ENCODE data around the gene SATB2.

The SATB2 gene

DNA sequence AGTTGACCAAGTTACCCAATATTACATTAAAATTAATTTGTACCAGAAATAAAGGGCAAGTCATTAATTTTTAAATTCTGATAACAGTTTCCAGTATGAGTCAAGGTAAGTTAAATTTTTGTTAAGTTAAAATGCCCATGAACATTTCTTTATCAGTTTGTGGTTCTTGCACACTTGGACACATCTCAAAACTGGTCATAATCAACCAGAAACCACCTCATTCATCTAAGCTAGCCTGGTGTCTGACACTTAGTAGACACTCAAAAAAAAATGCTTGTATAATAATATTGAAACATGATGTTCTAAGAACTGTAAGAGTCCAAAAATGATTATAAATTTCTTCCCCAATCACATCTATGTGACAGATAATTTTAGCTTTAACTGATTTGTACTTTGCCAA is 62.4 kb downstream of the SATB2 start:
- H3K9me3 ChIP-seq (replicated peaks in 1 of 2; ENCODE audit: control insufficient read depth in 2 of 2, insufficient read depth in 1 of 2, low read depth in 1 of 2, low read length in 2 of 2): peaks cover 0 to 1% of the 10 kb centered on the region in 2 donors
- H2BK5ac ChIP-seq (ENCODE audit: low read length): no peak overlapping the region

DNA sequence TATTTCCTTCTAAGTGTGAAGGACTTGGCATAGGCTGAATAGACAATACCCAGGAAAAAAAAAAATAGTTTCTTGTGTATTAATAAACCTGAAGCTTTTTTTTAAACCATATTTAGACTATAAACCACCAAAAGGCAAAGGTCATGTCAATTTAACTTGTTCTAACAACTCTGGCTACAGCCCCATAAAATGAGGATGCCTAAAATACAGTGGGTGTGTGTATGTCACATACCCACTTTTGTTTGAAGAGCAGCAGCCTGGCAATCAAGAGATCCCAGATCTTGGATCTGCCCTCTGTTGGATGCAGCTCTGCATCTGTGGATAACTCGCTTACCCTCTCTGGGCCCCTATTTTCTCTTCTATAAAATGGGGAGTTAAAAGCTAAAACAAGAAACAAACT is 65.4 kb downstream of the SATB2 start:
- Histone ChIP-seq H3K27ac (replicated peaks; ENCODE audit: low read length) (no peak overlapping the region), H3K36me3 (replicated peaks in 1 of 2; ENCODE audit: control insufficient read depth in 2 of 2, insufficient read depth in 2 of 2, low read length in 2 of 2) (no peaks in the 10 kb centered on the region), H2AK5ac (ENCODE audit: low read depth, low read length) (no peak overlapping the region), H3K23ac (ENCODE audit: low read depth, low read length, poor library complexity) (no peak overlapping the region), H2BK12ac (ENCODE audit: low read length) (no peak overlapping the region), H3K4me3 (ENCODE audit: low read length in 2 of 2) (no peak overlapping the region), H3K4me1 (ENCODE audit: control insufficient read depth in 2 of 2, insufficient read depth in 1 of 2, low read depth in 1 of 2, low read length in 2 of 2) (no peaks in the 10 kb centered on the region), H2AFZ (ENCODE audit: low read length) (no peak overlapping the region), H3K9me3 (replicated peaks in 1 of 2; ENCODE audit: control insufficient read depth in 2 of 2, insufficient read depth in 1 of 2, low read depth in 1 of 2, low read length in 2 of 2) (no peaks in the 10 kb centered on the region), H4K8ac (ENCODE audit: low read depth, low read length) (no peak overlapping the region), H3K27me3 (ENCODE audit: control insufficient read depth in 3 of 3, insufficient read depth in 3 of 3, low read depth in 1 of 3, low read length in 3 of 3) (no peaks in the 10 kb centered on the region), H2BK5ac (ENCODE audit: low read length) (no peak overlapping the region), H3K18ac (ENCODE audit: low read length) (no peak overlapping the region), H3K4ac (ENCODE audit: low read length) (no peak overlapping the region), H3K9ac (ENCODE audit: low read depth, low read length, poor library complexity) (no peak overlapping the region), H3K14ac (ENCODE audit: low read length) (no peak overlapping the region), H4K91ac (ENCODE audit: low read depth, low read length, poor library complexity) (no peak overlapping the region), H3K79me1 (ENCODE audit: low read depth, low read length) (no peaks in the 10 kb centered on the region), H3K4me2 (ENCODE audit: insufficient read depth, low read length, poor library complexity, severe bottlenecking) (no peak overlapping the region), H2BK120ac (ENCODE audit: low read depth, low read length) (no peak overlapping the region), H2BK15ac (ENCODE audit: low read length) (no peak overlapping the region)
- no peak for DNase-seq (ENCODE audit: low spot score)
- no CpG with 5 or more reads among the region's 1 CpG for WGBS, 2 donors (ENCODE audit: extremely low coverage in 2 of 2, insufficient read length in 2 of 2, insufficient replicate concordance in 1 of 2)

More for the DNA sequence above, 62.4 kb downstream of the SATB2 start:
- Histone ChIP-seq H3K27ac (replicated peaks; ENCODE audit: low read length) (no peak overlapping the region), H2BK120ac (ENCODE audit: low read depth, low read length) (no peak overlapping the region), H3K27me3 (ENCODE audit: control insufficient read depth in 3 of 3, insufficient read depth in 3 of 3, low read depth in 1 of 3, low read length in 3 of 3) (no peaks in the 10 kb centered on the region), H3K18ac (ENCODE audit: low read length) (no peak overlapping the region), H4K8ac (ENCODE audit: low read depth, low read length) (no peak overlapping the region), H3K4me2 (ENCODE audit: insufficient read depth, low read length, poor library complexity, severe bottlenecking) (no peak overlapping the region), H3K9ac (ENCODE audit: low read depth, low read length, poor library complexity) (no peak overlapping the region), H3K4me1 (ENCODE audit: control insufficient read depth in 2 of 2, insufficient read depth in 1 of 2, low read depth in 1 of 2, low read length in 2 of 2) (no peaks in the 10 kb centered on the region), H3K14ac (ENCODE audit: low read length) (no peak overlapping the region), H3K36me3 (replicated peaks in 1 of 2; ENCODE audit: control insufficient read depth in 2 of 2, insufficient read depth in 2 of 2, low read length in 2 of 2) (no peaks in the 10 kb centered on the region), H3K23ac (ENCODE audit: low read depth, low read length, poor library complexity) (no peak overlapping the region), H3K79me1 (ENCODE audit: low read depth, low read length) (no peaks in the 10 kb centered on the region), H2BK15ac (ENCODE audit: low read length) (no peak overlapping the region), H2AFZ (ENCODE audit: low read length) (no peak overlapping the region), H2BK12ac (ENCODE audit: low read length) (no peak overlapping the region), H3K4ac (ENCODE audit: low read length) (no peak overlapping the region), H4K91ac (ENCODE audit: low read depth, low read length, poor library complexity) (no peak overlapping the region), H2AK5ac (ENCODE audit: low read depth, low read length) (no peak overlapping the region), H3K4me3 (ENCODE audit: low read length in 2 of 2) (no peak overlapping the region)
- no peak for DNase-seq (ENCODE audit: low spot score)

DNA sequence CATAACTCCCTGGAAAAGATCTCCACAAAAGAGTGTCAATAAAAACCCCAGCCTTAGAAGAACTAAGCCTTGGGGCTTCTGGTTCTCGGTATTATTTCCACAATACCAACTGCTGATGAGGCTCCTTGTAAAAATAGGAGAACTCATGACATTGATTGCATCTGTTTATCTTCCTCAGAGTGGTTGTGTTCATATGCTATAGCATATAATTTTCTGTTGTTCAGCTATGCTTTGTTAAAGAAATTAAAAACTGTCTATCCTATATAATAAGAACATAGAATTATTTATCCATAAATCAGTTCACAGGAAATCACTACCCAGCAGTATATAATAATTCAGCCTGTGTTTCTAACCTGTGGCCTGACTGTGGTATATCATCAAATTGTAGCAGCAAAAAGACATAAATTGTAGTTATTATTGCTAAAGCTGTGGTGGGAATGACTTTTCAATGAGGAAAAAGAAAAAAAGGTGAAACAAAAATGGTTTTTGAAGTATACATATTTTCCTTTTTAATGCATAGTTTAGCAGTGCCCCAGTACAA is 68.9 kb downstream of the SATB2 start:
- no peak for DNase-seq (ENCODE audit: low spot score)
- Histone ChIP-seq H3K9me3 (replicated peaks in 1 of 2; ENCODE audit: control insufficient read depth in 2 of 2, insufficient read depth in 1 of 2, low read depth in 1 of 2, low read length in 2 of 2) (no peaks in the 10 kb centered on the region), H2BK120ac (ENCODE audit: low read depth, low read length) (no peak overlapping the region), H3K18ac (ENCODE audit: low read length) (no peak overlapping the region), H4K91ac (ENCODE audit: low read depth, low read length, poor library complexity) (no peak overlapping the region), H2AK5ac (ENCODE audit: low read depth, low read length) (no peak overlapping the region), H3K36me3 (replicated peaks in 1 of 2; ENCODE audit: control insufficient read depth in 2 of 2, insufficient read depth in 2 of 2, low read length in 2 of 2) (no peaks in the 10 kb centered on the region), H2BK5ac (ENCODE audit: low read length) (no peak overlapping the region), H2AFZ (ENCODE audit: low read length) (no peak overlapping the region), H3K4me2 (ENCODE audit: insufficient read depth, low read length, poor library complexity, severe bottlenecking) (no peak overlapping the region), H2BK12ac (ENCODE audit: low read length) (no peak overlapping the region), H2BK15ac (ENCODE audit: low read length) (no peak overlapping the region), H3K4ac (ENCODE audit: low read length) (no peak overlapping the region), H3K9ac (ENCODE audit: low read depth, low read length, poor library complexity) (no peak overlapping the region), H3K23ac (ENCODE audit: low read depth, low read length, poor library complexity) (no peak overlapping the region), H3K27ac (replicated peaks; ENCODE audit: low read length) (no peak overlapping the region), H3K27me3 (ENCODE audit: control insufficient read depth in 3 of 3, insufficient read depth in 3 of 3, low read depth in 1 of 3, low read length in 3 of 3) (no peaks in the 10 kb centered on the region), H4K8ac (ENCODE audit: low read depth, low read length) (no peak overlapping the region), H3K79me1 (ENCODE audit: low read depth, low read length) (no peaks in the 10 kb centered on the region), H3K14ac (ENCODE audit: low read length) (no peak overlapping the region), H3K4me3 (ENCODE audit: low read length in 2 of 2) (no peak overlapping the region), H3K4me1 (ENCODE audit: control insufficient read depth in 2 of 2, insufficient read depth in 1 of 2, low read depth in 1 of 2, low read length in 2 of 2) (no peaks in the 10 kb centered on the region)
- WGBS, 2 donors (ENCODE audit: extremely low coverage in 2 of 2, insufficient read length in 2 of 2, insufficient replicate concordance in 1 of 2): no CpG with 5 or more reads among the region's 1 CpG

DNA sequence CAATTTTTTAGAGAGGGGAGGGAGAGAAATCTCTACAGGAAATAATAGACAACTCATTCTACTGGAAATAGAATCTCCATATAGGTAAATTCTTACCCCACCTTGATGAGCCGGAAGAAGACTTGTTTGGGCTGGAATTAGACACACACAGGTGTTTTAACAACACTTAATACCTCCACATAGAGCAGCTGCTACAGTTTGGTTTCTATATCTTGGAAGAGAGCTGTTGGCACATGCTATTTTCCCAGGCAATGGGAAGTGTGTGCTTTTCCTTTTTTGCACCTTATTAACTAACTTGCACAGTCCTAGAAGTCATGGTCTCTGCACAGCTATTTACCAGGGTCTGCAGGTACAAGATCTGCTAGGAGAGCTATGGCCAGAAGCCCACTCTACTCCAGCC is 73.7 kb downstream of the SATB2 start:
- H2AFZ ChIP-seq (ENCODE audit: low read length): no peak overlapping the region
- H4K91ac ChIP-seq (ENCODE audit: low read depth, low read length, poor library complexity): no peak overlapping the region
- no peak overlapping the region for H2BK15ac ChIP-seq (ENCODE audit: low read length)
- no peak overlapping the region for H3K14ac ChIP-seq (ENCODE audit: low read length)
- H3K79me1 ChIP-seq (ENCODE audit: low read depth, low read length): no peaks in the 10 kb centered on the region
- peaks cover 0 to 8% of the 10 kb centered on the region in 2 donors for H3K36me3 ChIP-seq (replicated peaks in 1 of 2; ENCODE audit: control insufficient read depth in 2 of 2, insufficient read depth in 2 of 2, low read length in 2 of 2)
- H3K9ac ChIP-seq (ENCODE audit: low read depth, low read length, poor library complexity): no peak overlapping the region
- no peak overlapping the region for H3K4me2 ChIP-seq (ENCODE audit: insufficient read depth, low read length, poor library complexity, severe bottlenecking)
- H3K23ac ChIP-seq (ENCODE audit: low read depth, low read length, poor library complexity): no peak overlapping the region
- no peak overlapping the region for H3K27ac ChIP-seq (replicated peaks; ENCODE audit: low read length)
- peaks cover 0 to 4% of the 10 kb centered on the region in 2 donors for H3K4me1 ChIP-seq (ENCODE audit: control insufficient read depth in 2 of 2, insufficient read depth in 1 of 2, low read depth in 1 of 2, low read length in 2 of 2)
- H2BK5ac ChIP-seq (ENCODE audit: low read length): no peak overlapping the region
- no peak overlapping the region for H4K8ac ChIP-seq (ENCODE audit: low read depth, low read length)
- H3K18ac ChIP-seq (ENCODE audit: low read length): no peak overlapping the region
- WGBS, 2 donors (ENCODE audit: extremely low coverage in 2 of 2, insufficient read length in 2 of 2, insufficient replicate concordance in 1 of 2): no CpG with 5 or more reads among the region's 1 CpG
- H3K9me3 ChIP-seq (replicated peaks in 1 of 2; ENCODE audit: control insufficient read depth in 2 of 2, insufficient read depth in 1 of 2, low read depth in 1 of 2, low read length in 2 of 2): no peaks in the 10 kb centered on the region
- no peaks in the 10 kb centered on the region for H3K27me3 ChIP-seq (ENCODE audit: control insufficient read depth in 3 of 3, insufficient read depth in 3 of 3, low read depth in 1 of 3, low read length in 3 of 3)
- DNase-seq (ENCODE audit: low spot score): no peak
- no peak overlapping the region for H2BK120ac ChIP-seq (ENCODE audit: low read depth, low read length)
- no peak overlapping the region for H3K4ac ChIP-seq (ENCODE audit: low read length)
- H2AK5ac ChIP-seq (ENCODE audit: low read depth, low read length): no peak overlapping the region
- no peak overlapping the region for H2BK12ac ChIP-seq (ENCODE audit: low read length)
- no peak overlapping the region for H3K4me3 ChIP-seq (ENCODE audit: low read length in 2 of 2)
